Measurements from ENCODE around the gene TTC1. TPM values are rescaled to one million over a fixed set of nuclear protein-coding genes. Genes with fewer than 3 reads are reported as not detected.

The TTC1 gene, protein sequence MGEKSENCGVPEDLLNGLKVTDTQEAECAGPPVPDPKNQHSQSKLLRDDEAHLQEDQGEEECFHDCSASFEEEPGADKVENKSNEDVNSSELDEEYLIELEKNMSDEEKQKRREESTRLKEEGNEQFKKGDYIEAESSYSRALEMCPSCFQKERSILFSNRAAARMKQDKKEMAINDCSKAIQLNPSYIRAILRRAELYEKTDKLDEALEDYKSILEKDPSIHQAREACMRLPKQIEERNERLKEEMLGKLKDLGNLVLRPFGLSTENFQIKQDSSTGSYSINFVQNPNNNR
- 26.8 and 29.5 TPM in 2 replicates for total RNA-seq

DNA sequence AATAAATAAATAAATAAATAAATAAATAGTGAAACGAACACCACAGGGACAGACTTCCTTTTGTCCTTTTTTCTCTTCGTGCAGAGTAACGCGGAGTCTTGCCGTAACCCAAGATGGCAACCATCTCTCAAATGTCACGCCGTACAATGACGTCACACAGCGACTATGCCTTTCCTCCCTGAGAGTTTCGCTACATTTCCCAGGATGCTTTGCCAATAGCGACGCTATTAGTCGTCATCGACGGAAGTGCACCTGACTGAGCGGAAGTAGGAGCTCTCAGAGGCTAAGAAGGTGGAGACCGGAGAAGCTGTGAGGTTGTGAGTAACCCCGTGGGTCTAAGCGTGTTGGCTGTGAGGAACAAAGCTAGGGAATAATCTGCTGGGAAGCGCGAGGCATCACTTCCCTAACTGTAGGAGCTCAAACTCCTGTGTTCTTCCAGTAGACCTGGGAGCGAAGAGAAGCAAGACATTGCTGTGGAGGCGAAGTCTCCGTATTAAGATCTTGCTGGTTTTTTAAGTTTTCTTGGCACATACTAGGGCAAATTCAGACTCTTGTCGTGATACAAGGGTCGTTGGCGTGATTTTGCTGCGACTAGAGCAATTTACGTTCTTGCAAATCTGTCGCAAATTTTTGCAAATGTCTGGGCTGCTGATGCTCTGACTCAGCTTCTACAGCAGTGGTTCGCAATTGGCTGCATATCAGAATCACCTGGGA is at the start of gene TTC1:
TSS of gene TTC1 (plus strand) at position 263 of the 714 bp plus-strand sequence. CDS start 1,390 bp downstream, outside the sequence.

Small RNA genes within 50 kb of the gene (small RNA-seq; reads per million reads assigned to genes)
- gene RF00019 = not detected

Other genes with a start within 250 kb of the TTC1 start
- 0.20 and 0.37 TPM in 2 replicates for gene ADRA1B, start 92.7 kb upstream of the TTC1 start, total RNA-seq
- 14.7 and 28.5 TPM in 2 replicates for gene PWWP2A, start 110.3 kb downstream of the TTC1 start, total RNA-seq
- not detected in 2 replicates for gene FABP6, start 220.4 kb downstream of the TTC1 start, total RNA-seq

Data from subcutaneous preadipocyte (primary cell).